ENCODE measurements around the gene GUCY1B1.

DNA sequence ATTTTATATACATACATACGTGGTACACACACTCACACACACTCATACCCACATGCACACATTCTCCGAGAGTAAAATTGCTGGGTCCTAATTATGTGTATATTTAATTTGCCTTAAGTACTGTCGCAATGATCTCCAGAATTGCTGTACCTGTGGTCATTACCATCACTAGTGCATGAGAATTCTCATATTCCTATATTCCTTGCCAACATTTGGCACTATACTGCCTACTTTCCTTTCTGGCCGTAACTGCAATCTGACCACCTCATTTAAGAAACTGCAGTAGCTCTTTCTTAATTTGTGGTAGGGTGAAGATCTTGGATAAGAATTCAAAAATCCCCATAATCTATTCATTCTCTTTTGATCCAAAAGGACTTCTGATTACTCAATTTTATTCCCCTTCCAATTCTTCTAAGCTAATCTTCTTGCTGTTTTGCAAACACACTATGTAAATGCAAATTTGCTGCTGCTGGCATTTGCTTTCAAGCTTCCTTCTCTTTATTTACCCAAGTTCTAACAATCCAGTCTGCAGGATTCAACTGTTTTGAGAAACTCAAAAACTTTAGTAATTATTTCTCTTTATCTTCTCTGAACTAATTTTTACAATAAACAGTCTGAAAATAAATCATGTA, 62.2 kb downstream of the GUCY1B1 start:
- no peak for TF ChIP-seq EZH2 (IDR thresholded peaks at IDR 0.05; ENCODE audit: low read length, missing control alignments)
- TF ChIP-seq, protein P1, sequence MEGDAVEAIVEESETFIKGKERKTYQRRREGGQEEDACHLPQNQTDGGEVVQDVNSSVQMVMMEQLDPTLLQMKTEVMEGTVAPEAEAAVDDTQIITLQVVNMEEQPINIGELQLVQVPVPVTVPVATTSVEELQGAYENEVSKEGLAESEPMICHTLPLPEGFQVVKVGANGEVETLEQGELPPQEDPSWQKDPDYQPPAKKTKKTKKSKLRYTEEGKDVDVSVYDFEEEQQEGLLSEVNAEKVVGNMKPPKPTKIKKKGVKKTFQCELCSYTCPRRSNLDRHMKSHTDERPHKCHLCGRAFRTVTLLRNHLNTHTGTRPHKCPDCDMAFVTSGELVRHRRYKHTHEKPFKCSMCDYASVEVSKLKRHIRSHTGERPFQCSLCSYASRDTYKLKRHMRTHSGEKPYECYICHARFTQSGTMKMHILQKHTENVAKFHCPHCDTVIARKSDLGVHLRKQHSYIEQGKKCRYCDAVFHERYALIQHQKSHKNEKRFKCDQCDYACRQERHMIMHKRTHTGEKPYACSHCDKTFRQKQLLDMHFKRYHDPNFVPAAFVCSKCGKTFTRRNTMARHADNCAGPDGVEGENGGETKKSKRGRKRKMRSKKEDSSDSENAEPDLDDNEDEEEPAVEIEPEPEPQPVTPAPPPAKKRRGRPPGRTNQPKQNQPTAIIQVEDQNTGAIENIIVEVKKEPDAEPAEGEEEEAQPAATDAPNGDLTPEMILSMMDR (conservative IDR thresholded peaks at IDR 0.05 in 1 of 2, IDR thresholded peaks at IDR 0.05 in 1 of 2; ENCODE audit: low read depth in 1 of 2, low read length in 2 of 2): no peak

Data from fibroblast of lung (primary cell).